ENCODE measurements around the gene HSD17B10. TPM values are rescaled to one million over a fixed set of nuclear protein-coding genes. Genes with fewer than 3 reads are reported as not detected.

The HSD17B10 gene
- polyA plus RNA-seq, 1 donor (not counting 4 experiments of a cell fraction or from before 2014, with no cell fraction given): 140 TPM

DNA sequence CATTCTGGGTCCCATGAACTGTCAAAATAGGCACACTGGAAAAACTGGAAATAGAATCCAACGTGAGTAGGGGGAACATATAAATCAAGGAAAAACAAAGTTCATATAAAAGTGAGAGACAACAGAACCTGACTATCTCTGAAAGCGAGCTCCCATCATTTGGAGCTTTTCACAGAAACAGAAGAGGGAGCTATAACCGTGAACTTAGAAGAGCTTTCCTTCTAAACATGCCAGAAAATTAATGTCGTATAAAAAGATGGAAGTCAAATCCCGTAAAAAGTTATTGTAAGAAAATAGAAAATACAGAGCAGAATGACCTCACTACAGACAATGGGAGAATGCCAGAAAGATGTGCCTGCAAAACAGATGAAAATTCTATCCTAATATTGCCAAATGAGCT lies 23.9 kb upstream of the HSD17B10 start:
- Histone ChIP-seq H3K36me3 (ENCODE audit: control insufficient read depth in 2 of 2, extremely low read depth in 1 of 2, insufficient read depth in 2 of 2, low read length in 2 of 2) (no peaks in the 10 kb centered on the region), H3K27ac (ENCODE audit: control insufficient read depth, insufficient read depth, low read length) (no peak overlapping the region), H3K9me3 (ENCODE audit: control insufficient read depth, low read depth, low read length) (no peaks in the 10 kb centered on the region), H3K4me3 (ENCODE audit: control insufficient read depth in 2 of 3, extremely low read depth in 1 of 3, insufficient read depth in 2 of 3, low read depth in 1 of 3, low read length in 3 of 3) (no peak overlapping the region), H3K9ac (ENCODE audit: control insufficient read depth, extremely low read depth, insufficient read depth, low read length) (no peak overlapping the region), H3K9me1 (ENCODE audit: control insufficient read depth, extremely low read depth, insufficient read depth, low read length) (no peaks in the 10 kb centered on the region), H2AFZ (ENCODE audit: control insufficient read depth, low read length) (no peak overlapping the region), H3K79me2 (ENCODE audit: control insufficient read depth, insufficient read depth, low read length) (no peaks in the 10 kb centered on the region), H3K27me3 (ENCODE audit: control insufficient read depth, extremely low read depth, insufficient read depth, low read length) (no peaks in the 10 kb centered on the region), H3K4me1 (ENCODE audit: control insufficient read depth, extremely low read depth, insufficient read depth, low read length) (peaks cover 2% of the 10 kb centered on the region), H3K4me2 (ENCODE audit: control insufficient read depth, extremely low read depth, insufficient read depth, low read depth, low read length) (no peak overlapping the region), H4K20me1 (ENCODE audit: control insufficient read depth, extremely low read depth, insufficient read depth, low read length) (no peaks in the 10 kb centered on the region)
- TF ChIP-seq EZH2 (IDR thresholded peaks at IDR 0.05; ENCODE audit: low read length): no peak
- TF ChIP-seq, protein P1, sequence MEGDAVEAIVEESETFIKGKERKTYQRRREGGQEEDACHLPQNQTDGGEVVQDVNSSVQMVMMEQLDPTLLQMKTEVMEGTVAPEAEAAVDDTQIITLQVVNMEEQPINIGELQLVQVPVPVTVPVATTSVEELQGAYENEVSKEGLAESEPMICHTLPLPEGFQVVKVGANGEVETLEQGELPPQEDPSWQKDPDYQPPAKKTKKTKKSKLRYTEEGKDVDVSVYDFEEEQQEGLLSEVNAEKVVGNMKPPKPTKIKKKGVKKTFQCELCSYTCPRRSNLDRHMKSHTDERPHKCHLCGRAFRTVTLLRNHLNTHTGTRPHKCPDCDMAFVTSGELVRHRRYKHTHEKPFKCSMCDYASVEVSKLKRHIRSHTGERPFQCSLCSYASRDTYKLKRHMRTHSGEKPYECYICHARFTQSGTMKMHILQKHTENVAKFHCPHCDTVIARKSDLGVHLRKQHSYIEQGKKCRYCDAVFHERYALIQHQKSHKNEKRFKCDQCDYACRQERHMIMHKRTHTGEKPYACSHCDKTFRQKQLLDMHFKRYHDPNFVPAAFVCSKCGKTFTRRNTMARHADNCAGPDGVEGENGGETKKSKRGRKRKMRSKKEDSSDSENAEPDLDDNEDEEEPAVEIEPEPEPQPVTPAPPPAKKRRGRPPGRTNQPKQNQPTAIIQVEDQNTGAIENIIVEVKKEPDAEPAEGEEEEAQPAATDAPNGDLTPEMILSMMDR (optimal IDR thresholded peaks at IDR 0.05 in 1 of 3, IDR thresholded peaks at IDR 0.05 in 1 of 3, conservative IDR thresholded peaks at IDR 0.05 in 1 of 3; ENCODE audit: extremely low read depth in 1 of 3, insufficient read depth in 2 of 3, low read length in 3 of 3): peak in 1 of 3 experiments; percentile 29
- FAIRE-seq: no peak
- DNase-seq (ENCODE audit: low read depth, low spot score): no peak
- dilution Hi-C loops (cut with MboI; ENCODE audit: extremely low pct_ligation_motif_present, low sequenced_read_pairs): no loop called here

DNA sequence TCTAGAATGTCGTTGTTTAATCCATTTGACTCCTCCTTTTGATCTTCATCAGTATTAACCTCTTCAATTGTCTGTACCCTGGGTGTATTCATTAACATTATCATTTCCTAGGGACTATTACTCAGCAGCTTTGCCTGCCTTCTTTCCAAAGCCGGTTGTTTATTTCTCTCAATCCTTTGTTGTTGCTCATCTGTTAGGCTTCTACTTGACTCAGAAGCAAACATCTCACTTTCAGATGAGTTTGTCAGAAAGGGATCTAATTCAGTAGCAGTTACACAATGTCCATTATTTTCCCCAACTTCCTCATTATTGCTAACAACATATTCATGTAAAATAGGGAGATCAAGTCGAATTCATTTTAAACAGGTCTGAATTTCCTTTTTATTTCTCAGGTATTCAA lies 22.1 kb upstream of the HSD17B10 start:
- Histone ChIP-seq H3K27me3 (ENCODE audit: control insufficient read depth, extremely low read depth, insufficient read depth, low read length) (no peaks in the 10 kb centered on the region), H3K36me3 (ENCODE audit: control insufficient read depth in 2 of 2, extremely low read depth in 1 of 2, insufficient read depth in 2 of 2, low read length in 2 of 2) (no peaks in the 10 kb centered on the region), H3K9ac (ENCODE audit: control insufficient read depth, extremely low read depth, insufficient read depth, low read length) (no peak overlapping the region), H3K9me1 (ENCODE audit: control insufficient read depth, extremely low read depth, insufficient read depth, low read length) (no peaks in the 10 kb centered on the region), H3K79me2 (ENCODE audit: control insufficient read depth, insufficient read depth, low read length) (no peaks in the 10 kb centered on the region), H3K27ac (ENCODE audit: control insufficient read depth, insufficient read depth, low read length) (no peak overlapping the region), H2AFZ (ENCODE audit: control insufficient read depth, low read length) (no peak overlapping the region), H3K4me1 (ENCODE audit: control insufficient read depth, extremely low read depth, insufficient read depth, low read length) (peaks cover 2% of the 10 kb centered on the region), H3K4me2 (ENCODE audit: control insufficient read depth, extremely low read depth, insufficient read depth, low read depth, low read length) (no peak overlapping the region), H3K4me3 (ENCODE audit: control insufficient read depth in 2 of 3, extremely low read depth in 1 of 3, insufficient read depth in 2 of 3, low read depth in 1 of 3, low read length in 3 of 3) (no peak overlapping the region), H4K20me1 (ENCODE audit: control insufficient read depth, extremely low read depth, insufficient read depth, low read length) (no peaks in the 10 kb centered on the region), H3K9me3 (ENCODE audit: control insufficient read depth, low read depth, low read length) (no peaks in the 10 kb centered on the region)
- no peak for FAIRE-seq
- no peak for DNase-seq (ENCODE audit: low read depth, low spot score)
- dilution Hi-C loops (cut with MboI; ENCODE audit: extremely low pct_ligation_motif_present, low sequenced_read_pairs): no loop called here
- no peak for TF ChIP-seq EZH2 (IDR thresholded peaks at IDR 0.05; ENCODE audit: low read length)
- TF ChIP-seq, protein P1 (optimal IDR thresholded peaks at IDR 0.05 in 1 of 3, IDR thresholded peaks at IDR 0.05 in 1 of 3, conservative IDR thresholded peaks at IDR 0.05 in 1 of 3; ENCODE audit: extremely low read depth in 1 of 3, insufficient read depth in 2 of 3, low read length in 3 of 3): no peak
